Activated naive CD8-positive, alpha-beta T cell treated with anti-CD3 and anti-CD28 coated beads, Interleukin-2, amount 50 U/mL, for 24 hours (primary cell): ENCODE data around the gene ACSF2.
"Not testable (repeated sequence)": the region's sequence is repeated elsewhere in the genome, so short reads cannot be mapped to it uniquely, and the experiment has no call there.

Source experiments
- ATAC-seq: fragments of 150-1000 bp; cut with Tn5 transposase; one replicate; pipeline ENCODE4 v1.10.0; 2021
- DNase-seq: peaks from one replicate; pipeline ENCODE4 v3.0.0; 2021
- H3K27ac Mint-ChIP-seq: one replicate; pipeline ENCODE4 v1.8.0; 2021; ENCODE audit warnings: mild to moderate bottlenecking, mixed read lengths
- H3K27me3 Mint-ChIP-seq: one replicate; pipeline ENCODE4 v1.8.0; 2021; ENCODE audit warnings: mixed read lengths
- H3K36me3 Mint-ChIP-seq: one replicate; pipeline ENCODE4 v1.8.0; 2021; ENCODE audit warnings: low read depth, mixed read lengths
- H3K4me1 Mint-ChIP-seq: one replicate; pipeline ENCODE4 v1.8.0; 2021; ENCODE audit warnings: mixed read lengths
- H3K4me3 Mint-ChIP-seq: one replicate; pipeline ENCODE4 v1.8.0; 2021; ENCODE audit warnings: mild to moderate bottlenecking, moderate library complexity, mixed read lengths
- H3K9me3 Mint-ChIP-seq: one replicate; pipeline ENCODE4 v1.8.0; 2021; ENCODE audit warnings: mixed read lengths

The ACSF2 gene

GRCh38 chr17:50423553-50424159 is 2.4 kb upstream of the ACSF2 start:
- no peaks in the 10 kb centered on the region for H3K9me3 Mint-ChIP-seq
- H3K4me3 Mint-ChIP-seq, result no peak overlapping the region
- no peaks in the 10 kb centered on the region for H3K36me3 Mint-ChIP-seq
- DNase-seq (no peak), ATAC-seq (no peak)
- no peak overlapping the region for H3K27ac Mint-ChIP-seq
- no peaks in the 10 kb centered on the region for H3K27me3 Mint-ChIP-seq
- H3K4me1 Mint-ChIP-seq, result peaks cover 29% of the 10 kb centered on the region

GRCh38 chr17:50424246-50424995 is 1.6 kb upstream of the ACSF2 start:
- no peak for ATAC-seq
- no peaks in the 10 kb centered on the region for H3K27me3 Mint-ChIP-seq

GRCh38 chr17:50424996-50425681 is 879 bp upstream of the ACSF2 start:
- Mint-ChIP-seq H3K27me3 (no peaks in the 10 kb centered on the region), H3K27ac (no peak overlapping the region), H3K9me3 (no peaks in the 10 kb centered on the region), H3K36me3 (no peaks in the 10 kb centered on the region), H3K4me1 (peaks cover 29% of the 10 kb centered on the region), H3K4me3 (peak overlapping the region; percentile 77)
- DNase-seq (no peak), ATAC-seq (peak; percentile 8)

More at GRCh38 chr17:50424246-50424995, 1.6 kb upstream of the ACSF2 start:
- no peak overlapping the region for H3K4me3 Mint-ChIP-seq
- H3K36me3 Mint-ChIP-seq, result no peaks in the 10 kb centered on the region
- H3K27ac Mint-ChIP-seq, result no peak overlapping the region
- peaks cover 29% of the 10 kb centered on the region for H3K4me1 Mint-ChIP-seq
- no peak for DNase-seq
- no peaks in the 10 kb centered on the region for H3K9me3 Mint-ChIP-seq

GRCh38 chr17:50426472-50426782 is 409 bp downstream of the ACSF2 start:
- H3K27ac Mint-ChIP-seq, result no peak overlapping the region
- ATAC-seq (no peak), DNase-seq (no peak)
- no peaks in the 10 kb centered on the region for H3K27me3 Mint-ChIP-seq
- no peaks in the 10 kb centered on the region for H3K9me3 Mint-ChIP-seq
- H3K4me1 Mint-ChIP-seq, result peaks cover 24% of the 10 kb centered on the region
- H3K4me3 Mint-ChIP-seq, result peak overlapping the region; percentile 77
- H3K36me3 Mint-ChIP-seq, result no peaks in the 10 kb centered on the region

GRCh38 chr17:50426814-50427787 is 1.1 kb downstream of the ACSF2 start:
- Mint-ChIP-seq H3K27me3 (no peaks in the 10 kb centered on the region), H3K4me3 (peak overlapping the region; percentile 77), H3K27ac (peak overlapping the region; percentile 13), H3K4me1 (peaks cover 19% of the 10 kb centered on the region), H3K9me3 (no peaks in the 10 kb centered on the region), H3K36me3 (no peaks in the 10 kb centered on the region)
- DNase-seq (peak; percentile 46), ATAC-seq (peak; percentile 56)

GRCh38 chr17:50428126-50428525 is 2.1 kb downstream of the ACSF2 start:
- DNase-seq, H3K36me3 Mint-ChIP-seq, H3K9me3 Mint-ChIP-seq, H3K27me3 Mint-ChIP-seq, ATAC-seq, H3K27ac Mint-ChIP-seq, H3K4me3 Mint-ChIP-seq: not testable (repeated sequence)
- H3K4me1 Mint-ChIP-seq, result peaks cover 19% of the 10 kb centered on the region

GRCh38 chr17:50428831-50429424 is 2.9 kb downstream of the ACSF2 start:
- ATAC-seq (no peak), DNase-seq (no peak)
- H3K36me3 Mint-ChIP-seq, result no peaks in the 10 kb centered on the region
- H3K27ac Mint-ChIP-seq, result no peak overlapping the region
- peaks cover 19% of the 10 kb centered on the region for H3K4me1 Mint-ChIP-seq
- H3K4me3 Mint-ChIP-seq, result no peak overlapping the region
- no peaks in the 10 kb centered on the region for H3K27me3 Mint-ChIP-seq
- no peaks in the 10 kb centered on the region for H3K9me3 Mint-ChIP-seq

GRCh38 chr17:50429793-50430192 is 3.8 kb downstream of the ACSF2 start:
- no peak overlapping the region for H3K27ac Mint-ChIP-seq
- H3K4me1 Mint-ChIP-seq, result peaks cover 19% of the 10 kb centered on the region
- ATAC-seq, result no peak
- H3K4me3 Mint-ChIP-seq, result no peak overlapping the region
- H3K27me3 Mint-ChIP-seq, result no peaks in the 10 kb centered on the region
- H3K9me3 Mint-ChIP-seq, result no peaks in the 10 kb centered on the region
- no peak for DNase-seq
- no peaks in the 10 kb centered on the region for H3K36me3 Mint-ChIP-seq

- ATAC-seq (no peak), DNase-seq (no peak)
- Mint-ChIP-seq H3K9me3 (no peaks in the 10 kb centered on the region), H3K27ac (no peak overlapping the region), H3K4me3 (no peak overlapping the region), H3K27me3 (no peaks in the 10 kb centered on the region), H3K4me1 (peaks cover 14% of the 10 kb centered on the region), H3K36me3 (no peaks in the 10 kb centered on the region)
Measured at GRCh38 chr17:50430821-50431618, 5.0 kb downstream of the ACSF2 start.

GRCh38 chr17:50432125-50432762 is 6.2 kb downstream of the ACSF2 start:
- Mint-ChIP-seq H3K27ac (no peak overlapping the region), H3K9me3 (no peaks in the 10 kb centered on the region), H3K36me3 (peaks cover 2% of the 10 kb centered on the region), H3K4me1 (peaks cover 6% of the 10 kb centered on the region), H3K27me3 (no peaks in the 10 kb centered on the region), H3K4me3 (no peak overlapping the region)
- DNase-seq (no peak), ATAC-seq (no peak)

GRCh38 chr17:50437409-50437808 is 11.4 kb downstream of the ACSF2 start:
- no peaks in the 10 kb centered on the region for H3K4me1 Mint-ChIP-seq
- H3K27me3 Mint-ChIP-seq, result no peaks in the 10 kb centered on the region
- no peak for DNase-seq
- ATAC-seq, result no peak
- H3K27ac Mint-ChIP-seq, result no peak overlapping the region
- H3K4me3 Mint-ChIP-seq, result no peak overlapping the region
- H3K9me3 Mint-ChIP-seq, result no peaks in the 10 kb centered on the region
- peaks cover 2% of the 10 kb centered on the region for H3K36me3 Mint-ChIP-seq

GRCh38 chr17:50439008-50439407 is 13.0 kb downstream of the ACSF2 start:
- Mint-ChIP-seq H3K4me1 (no peaks in the 10 kb centered on the region), H3K36me3 (peaks cover 2% of the 10 kb centered on the region), H3K27me3 (no peaks in the 10 kb centered on the region), H3K27ac (no peak overlapping the region), H3K4me3 (no peak overlapping the region), H3K9me3 (no peaks in the 10 kb centered on the region)
- no peak for ATAC-seq
- DNase-seq, result no peak

GRCh38 chr17:50440172-50440837 is 14.3 kb downstream of the ACSF2 start:
- H3K4me3 Mint-ChIP-seq, result no peak overlapping the region
- no peak overlapping the region for H3K27ac Mint-ChIP-seq
- DNase-seq (no peak), ATAC-seq (no peak)
- H3K36me3 Mint-ChIP-seq, result peaks cover 2% of the 10 kb centered on the region
- H3K9me3 Mint-ChIP-seq, result no peaks in the 10 kb centered on the region
- H3K27me3 Mint-ChIP-seq, result no peaks in the 10 kb centered on the region
- no peaks in the 10 kb centered on the region for H3K4me1 Mint-ChIP-seq
